ENCODE measurements around the gene C17orf67. TPM values are rescaled to one million over a fixed set of nuclear protein-coding genes. Genes with fewer than 3 reads are reported as not detected.

Gene C17orf67
- total and polyA plus RNA-seq, 9 of the 15 experiments (the other 6 are each of a cell fraction or from before 2014, with no cell fraction given): 0.07 to 1.7 (median 0.59) TPM

- TF ChIP-seq CTCFL (IDR thresholded peaks at IDR 0.05; ENCODE audit: borderline replicate concordance, insufficient read depth, low read depth, low read length, poor library complexity, severe bottlenecking): no peak
- no peak for TF ChIP-seq MIER1 (IDR thresholded peaks at IDR 0.05; ENCODE audit: low read depth)
- TF ChIP-seq PCBP1 (IDR thresholded peaks at IDR 0.05; ENCODE audit: low read depth, low read length, poor library complexity, severe bottlenecking): no peak
- TF ChIP-seq MYNN (IDR thresholded peaks at IDR 0.05): no peak
- no peak for TF ChIP-seq MYNN (CRISPR knock-in tag; IDR thresholded peaks at IDR 0.05)
- no peak for TF ChIP-seq HNRNPUL1 (IDR thresholded peaks at IDR 0.05; ENCODE audit: low read length)
- no peak for TF ChIP-seq TFAP4 (CRISPR knock-in tag; IDR thresholded peaks at IDR 0.05; ENCODE audit: borderline replicate concordance)
- TF ChIP-seq CHCHD3 (CRISPR knock-in tag; IDR thresholded peaks at IDR 0.05): no peak
- TF ChIP-seq CBX3 (IDR thresholded peaks at IDR 0.05; ENCODE audit: borderline replicate concordance in 1 of 2, low read length in 2 of 2): no peak
- TF ChIP-seq SMAD2 (IDR thresholded peaks at IDR 0.05; ENCODE audit: low read depth, low read length): no peak
- TF ChIP-seq RB1 (IDR thresholded peaks at IDR 0.05; ENCODE audit: low read depth): no peak
- TF ChIP-seq NRF1 (conservative IDR thresholded peaks at IDR 0.05 in 1 of 2, IDR thresholded peaks at IDR 0.05 in 1 of 2): no peak
- no peak for TF ChIP-seq PCBP2 (IDR thresholded peaks at IDR 0.05; ENCODE audit: low read depth, low read length, poor library complexity, severe bottlenecking)
- TF ChIP-seq PATZ1 (CRISPR knock-in tag; IDR thresholded peaks at IDR 0.05; ENCODE audit: borderline replicate concordance): no peak
These were observed 41.5 kb downstream of the C17orf67 start (continued) for GRCh38 chr17:56792267-56792666.

Data from K562 (cell line).